Naive thymus-derived CD4-positive, alpha-beta T cell (primary cell): Measurements from ENCODE around the gene PPP1R26. TPM values are rescaled to one million over a fixed set of nuclear protein-coding genes. Genes with fewer than 3 reads are reported as not detected.
A peak's percentile ranks its signal among the peaks of the same experiment; 100 is the strongest.

Experiments
- ATAC-seq: fragments of 150-1000 bp; cut with Tn5 transposase; 2 replicates; pipeline ENCODE4 v1.10.0; 2021; ENCODE audit warnings: mild to moderate bottlenecking, moderate library complexity
- CTCF ChIA-PET: fragments of 350-600 bp; sonication (Branson Sonifier 250); formaldehyde crosslinking; loops from one replicate; lab custom pipeline; 2021; ENCODE audit warnings: antibody characterized with exemption; lab: Charles Lee
- POLR2A ChIA-PET: fragments of 350-600 bp; sonication (Branson Sonifier 250); formaldehyde crosslinking; loops from one replicate; lab custom pipeline; 2021; ENCODE audit warnings: antibody characterized with exemption, inconsistent platforms; lab: Charles Lee
- DNase-seq, 9 donors: peaks; one replicate each; pipeline versions ENCODE4 v3.0.0 to v3.0.0-alpha.2; 2020 to 2022; ENCODE audit warnings: mixed read lengths in 1 of 9
- H3K27ac ChIP-seq: one replicate; pipeline ENCODE4 v1.7.0; 2013; ENCODE audit warnings: mild to moderate bottlenecking, low read depth, low read length, moderate library complexity
- H3K27me3 ChIP-seq, 2 donors: one replicate each; pipeline ENCODE4 v1.7.0; 2013; ENCODE audit warnings: low read length in 2 of 2, mild to moderate bottlenecking in 2 of 2, moderate library complexity in 2 of 2; ENCODE audit not compliant: control insufficient read depth in 2 of 2, insufficient read depth in 2 of 2
- H3K36me3 ChIP-seq, 3 experiments: 1 replicate in 2 of 3; 2 replicates in 1 of 3; pipeline ENCODE4 v1.7.0; 2013; ENCODE audit warnings: low read length in 3 of 3, mild to moderate bottlenecking in 3 of 3, moderate library complexity in 1 of 3; ENCODE audit not compliant: insufficient read depth in 3 of 3, control insufficient read depth in 2 of 3
- H3K4me1 ChIP-seq, 2 donors: one replicate each; pipeline ENCODE4 v1.7.0; 2013; ENCODE audit warnings: low read length in 2 of 2, mild to moderate bottlenecking in 2 of 2, moderate library complexity in 1 of 2; ENCODE audit not compliant: control insufficient read depth in 2 of 2, insufficient read depth in 2 of 2
- H3K4me3 ChIP-seq: 2 replicates; pipeline ENCODE4 v1.7.0; 2013; ENCODE audit warnings: mild to moderate bottlenecking, low read length
- H3K9me3 ChIP-seq, 3 experiments: 1 replicate in 2 of 3; 2 replicates in 1 of 3; pipeline ENCODE4 v1.7.0; 2013; ENCODE audit warnings: low read length in 3 of 3; ENCODE audit not compliant: control insufficient read depth in 2 of 3
- H3K27ac Mint-ChIP-seq, 9 donors: one replicate each; pipeline ENCODE4 v1.8.0; 2020 to 2022; ENCODE audit warnings: mixed read lengths in 9 of 9, mild to moderate bottlenecking in 8 of 9, moderate library complexity in 5 of 9, inconsistent platforms in 2 of 9
- H3K27me3 Mint-ChIP-seq, 5 donors: one replicate each; pipeline ENCODE4 v1.8.0; 2021 to 2022; ENCODE audit warnings: mixed read lengths in 5 of 5, mild to moderate bottlenecking in 1 of 5
- H3K36me3 Mint-ChIP-seq, 5 donors: one replicate each; pipeline ENCODE4 v1.8.0; 2020 to 2022; ENCODE audit warnings: mixed read lengths in 5 of 5, mild to moderate bottlenecking in 3 of 5, inconsistent platforms in 1 of 5
- H3K4me1 Mint-ChIP-seq, 7 donors: one replicate each; pipeline ENCODE4 v1.8.0; 2020 to 2022; ENCODE audit warnings: mixed read lengths in 7 of 7, mild to moderate bottlenecking in 3 of 7, inconsistent platforms in 1 of 7
- H3K4me3 Mint-ChIP-seq, 10 donors: one replicate each; pipeline ENCODE4 v1.8.0; 2020 to 2022; ENCODE audit warnings: mild to moderate bottlenecking in 10 of 10, mixed read lengths in 10 of 10, moderate library complexity in 6 of 10, inconsistent platforms in 2 of 10
- H3K9me3 Mint-ChIP-seq, 11 donors: one replicate each; pipeline ENCODE4 v1.8.0; 2020 to 2022; ENCODE audit warnings: mixed read lengths in 11 of 11, mild to moderate bottlenecking in 4 of 11, inconsistent platforms in 1 of 11, moderate library complexity in 1 of 11
- intact Hi-C, 2 donors: fragments of 100-400 bp; cut with micrococcal nuclease; formaldehyde crosslinking; loops; one replicate each; pipeline ENCODE4 v1.15.1; 2023
- polyA plus RNA-seq, 2 donors: library from polyadenylated mRNA; unstranded; fragments of 300-500 nt; fragmentation: Illumina TruSeq; gene quantifications; one replicate each; pipeline ENCODE4 v1.2.3, GENCODE V29; 2021
- total RNA-seq, 6 experiments: library from RNA in 5 of 6; stranded (reverse) in 5 of 6; gene quantifications; 1 replicate in 5 of 6; 2 replicates in 1 of 6; pipeline ENCODE4 v1.2.3 and lab custom pipeline; 2021 to 2026

Gene PPP1R26
- total and polyA plus RNA-seq, 7 experiments from 2014 or later: 0.05 to 5.6 (median 0.19) TPM; not detected in 2

GRCh38 chr9:135482015-135482754 lies 2.6 kb downstream of the PPP1R26 start:
- POLR2A ChIA-PET: no interaction called here
- H3K27ac Mint-ChIP-seq: no peak overlapping the region
- intact Hi-C loops: no loop called here

GRCh38 chr9:135484460-135485277 lies 5.1 kb downstream of the PPP1R26 start:
- Mint-ChIP-seq H3K9me3 (peaks cover 0 to 1% (median 0%) of the 10 kb centered on the region in 11 donors), H3K4me3 (no peak overlapping the region), H3K27me3 (peaks cover 15 to 34% (median 24%) of the 10 kb centered on the region in 5 donors), H3K36me3 (no peaks in the 10 kb centered on the region), H3K27ac (no peak overlapping the region), H3K4me1 (peaks cover 0 to 8% (median 0%) of the 10 kb centered on the region in 7 donors)
- intact Hi-C loops: no loop called here
- Histone ChIP-seq H3K36me3 (no peaks in the 10 kb centered on the region), H3K27me3 (peaks cover 0 to 13% of the 10 kb centered on the region in 2 donors), H3K27ac (no peak overlapping the region), H3K4me1 (peaks cover 3 to 7% of the 10 kb centered on the region in 2 donors), H3K4me3 (no peak overlapping the region), H3K9me3 (no peaks in the 10 kb centered on the region)
- ATAC-seq: no peak
- ChIA-PET CTCF (no interaction called here), POLR2A (no interaction called here)
- DNase-seq: no peak

More at GRCh38 chr9:135482015-135482754, 2.6 kb downstream of the PPP1R26 start:
- no peak for DNase-seq
- H3K27me3 Mint-ChIP-seq: peaks cover 27 to 49% (median 39%) of the 10 kb centered on the region in 5 donors
- Histone ChIP-seq H3K36me3 (no peaks in the 10 kb centered on the region), H3K4me3 (no peak overlapping the region), H3K9me3 (no peaks in the 10 kb centered on the region), H3K4me1 (peaks cover 3 to 7% of the 10 kb centered on the region in 2 donors), H3K27ac (no peak overlapping the region), H3K27me3 (peaks cover 0 to 13% of the 10 kb centered on the region in 2 donors)
- ATAC-seq: no peak
- peaks cover 0 to 19% (median 11%) of the 10 kb centered on the region in 7 donors for H3K4me1 Mint-ChIP-seq
- H3K9me3 Mint-ChIP-seq: peaks cover 0 to 1% (median 0%) of the 10 kb centered on the region in 11 donors
- peaks cover 0 to 3% (median 0%) of the 10 kb centered on the region in 5 donors for H3K36me3 Mint-ChIP-seq
- peak overlapping the region in 5 of 10 donors; percentile 16 to 75 (median 38) for H3K4me3 Mint-ChIP-seq
- CTCF ChIA-PET: interaction anchor here (0.6 kb wide), 1 partner anchor 505 kb away, joined by 3 read pairs; no protein-coding TSS in a partner anchor

DNA sequence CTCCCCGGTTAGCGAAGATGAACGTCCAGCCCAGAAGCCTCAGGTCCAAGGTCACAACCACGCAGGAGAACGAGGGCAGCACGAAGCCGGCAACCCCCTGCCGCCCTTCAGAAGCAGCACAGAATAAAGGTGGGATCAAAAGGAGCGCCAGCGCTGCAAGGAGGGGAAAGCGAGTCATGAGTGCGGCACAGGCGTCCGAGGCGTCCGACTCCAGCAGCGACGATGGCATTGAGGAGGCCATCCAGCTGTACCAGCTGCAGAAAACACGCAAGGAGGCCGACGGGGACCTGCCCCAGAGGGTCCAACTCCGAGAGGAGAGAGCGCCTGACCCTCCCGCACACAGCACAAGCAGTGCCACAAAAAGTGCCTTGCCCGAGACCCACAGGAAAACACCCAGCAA lies 5.8 kb downstream of the PPP1R26 start:
- ChIA-PET CTCF (no interaction called here), POLR2A (no interaction called here)
- Mint-ChIP-seq H3K4me3 (no peak overlapping the region), H3K4me1 (peaks cover 0 to 8% (median 0%) of the 10 kb centered on the region in 7 donors), H3K9me3 (peaks cover 0 to 1% (median 0%) of the 10 kb centered on the region in 11 donors), H3K27ac (no peak overlapping the region), H3K36me3 (no peaks in the 10 kb centered on the region), H3K27me3 (peaks cover 15 to 34% (median 24%) of the 10 kb centered on the region in 5 donors)
- Histone ChIP-seq H3K27me3 (peaks cover 0 to 13% of the 10 kb centered on the region in 2 donors), H3K4me1 (peaks cover 3 to 7% of the 10 kb centered on the region in 2 donors), H3K27ac (no peak overlapping the region), H3K36me3 (no peaks in the 10 kb centered on the region), H3K4me3 (no peak overlapping the region), H3K9me3 (no peaks in the 10 kb centered on the region)
- no peak for DNase-seq
- intact Hi-C loops: no loop called here
- ATAC-seq: no peak

GRCh38 chr9:135485832-135486231 lies 6.2 kb downstream of the PPP1R26 start:
- H3K27me3 Mint-ChIP-seq: peaks cover 15 to 34% (median 24%) of the 10 kb centered on the region in 5 donors
- intact Hi-C loops: no loop called here

GRCh38 chr9:135486267-135487065 lies 6.9 kb downstream of the PPP1R26 start:
- ATAC-seq (no peak), DNase-seq (no peak)
- Mint-ChIP-seq H3K36me3 (no peaks in the 10 kb centered on the region), H3K27me3 (peaks cover 12 to 39% (median 24%) of the 10 kb centered on the region in 5 donors), H3K4me1 (peaks cover 0 to 4% (median 0%) of the 10 kb centered on the region in 7 donors), H3K9me3 (peaks cover 0 to 1% (median 0%) of the 10 kb centered on the region in 11 donors), H3K4me3 (no peak overlapping the region), H3K27ac (no peak overlapping the region)
- Histone ChIP-seq H3K36me3 (no peaks in the 10 kb centered on the region), H3K4me3 (no peak overlapping the region), H3K9me3 (no peaks in the 10 kb centered on the region), H3K27me3 (peaks cover 0 to 3% of the 10 kb centered on the region in 2 donors), H3K27ac (no peak overlapping the region), H3K4me1 (no peaks in the 10 kb centered on the region)
- POLR2A ChIA-PET: no interaction called here
- intact Hi-C loops: no loop called here
- CTCF ChIA-PET: no interaction called here

More at GRCh38 chr9:135485832-135486231, 6.2 kb downstream of the PPP1R26 start:
- Mint-ChIP-seq H3K36me3 (no peaks in the 10 kb centered on the region), H3K4me3 (no peak overlapping the region), H3K4me1 (peaks cover 0 to 6% (median 0%) of the 10 kb centered on the region in 7 donors), H3K27ac (no peak overlapping the region), H3K9me3 (peaks cover 0 to 1% (median 0%) of the 10 kb centered on the region in 11 donors)
- Histone ChIP-seq H3K27me3 (peaks cover 0 to 10% of the 10 kb centered on the region in 2 donors), H3K9me3 (no peaks in the 10 kb centered on the region), H3K36me3 (no peaks in the 10 kb centered on the region), H3K4me3 (no peak overlapping the region), H3K4me1 (peaks cover 3% of the 10 kb centered on the region in 2 donors), H3K27ac (no peak overlapping the region)
- POLR2A ChIA-PET: no interaction called here
- ATAC-seq (no peak), DNase-seq (no peak)
- CTCF ChIA-PET: no interaction called here
